HG03175 (cell line): Measurements from ENCODE around the gene TRIO.

Source experiments
- ATAC-seq: cut with Tn5 transposase; IDR thresholded peaks from one replicate; pipeline ENCODE4 v1.9.1; 2021; ENCODE audit warnings: mild to moderate bottlenecking, moderate library complexity; ENCODE audit not compliant: unreplicated experiment

Gene TRIO

DNA sequence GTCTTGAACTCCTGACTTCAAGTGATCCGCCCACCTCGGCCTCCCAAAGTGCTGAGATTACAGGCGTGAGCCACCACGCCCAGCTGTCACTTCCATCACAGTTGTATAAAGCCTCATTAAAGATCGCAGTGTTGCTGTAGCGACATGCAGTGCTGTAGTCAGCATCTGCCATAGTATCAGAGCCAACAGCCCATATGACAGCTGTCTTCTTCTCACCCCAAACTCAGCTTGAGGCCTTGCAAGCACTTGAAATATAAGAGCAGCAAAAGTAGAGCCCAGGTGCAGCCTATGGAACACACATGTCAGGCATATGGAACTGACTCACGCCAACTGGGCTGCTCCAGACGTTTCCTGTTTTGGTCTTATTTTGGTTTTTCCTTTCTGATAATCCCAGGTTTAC lies 167.8 kb downstream of the TRIO start:
- ATAC-seq: no peak

GRCh38 chr5:14313986-14314690 lies 171.0 kb downstream of the TRIO start:
- no peak for ATAC-seq

GRCh38 chr5:14316471-14316870 lies 173.3 kb downstream of the TRIO start:
- no peak for ATAC-seq

DNA sequence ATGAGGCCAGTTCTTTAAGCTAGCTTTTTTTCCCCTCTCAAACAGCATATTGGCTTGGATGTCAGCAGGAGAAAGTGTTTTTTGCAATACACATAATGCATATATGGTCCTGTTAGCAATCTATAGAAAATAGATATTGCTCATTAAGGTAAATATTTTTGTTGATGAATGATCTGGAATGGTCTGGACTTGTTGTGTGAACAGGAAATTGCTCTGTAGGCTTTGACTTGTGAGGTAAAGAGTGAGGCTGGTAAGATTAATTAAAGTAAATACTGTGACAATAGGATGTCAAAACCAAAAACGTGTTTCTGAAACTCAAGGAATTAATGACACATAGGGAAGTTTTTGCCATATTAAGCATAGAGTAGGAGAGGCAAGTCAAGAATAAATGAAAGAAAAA lies 176.0 kb downstream of the TRIO start:
- no peak for ATAC-seq

DNA sequence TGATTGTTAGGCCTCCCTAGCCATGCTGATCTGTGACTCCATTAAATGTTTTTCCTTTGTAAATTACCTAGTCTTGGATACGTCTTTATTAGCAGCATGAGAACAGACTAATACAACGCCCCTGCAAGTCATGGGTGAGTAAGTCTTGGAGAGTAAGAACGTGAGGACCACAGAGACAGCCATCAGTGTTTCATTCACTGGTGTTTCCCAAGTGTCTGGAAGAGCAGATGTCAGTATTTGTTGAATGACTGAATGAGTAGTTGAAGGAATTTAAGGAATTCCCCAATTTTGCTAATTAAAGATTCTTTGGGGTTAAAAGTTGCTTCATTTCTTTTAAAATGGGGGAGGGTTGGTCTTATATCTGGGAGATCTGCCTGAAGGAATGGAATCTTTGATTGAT lies 178.8 kb downstream of the TRIO start:
- ATAC-seq: no peak

DNA sequence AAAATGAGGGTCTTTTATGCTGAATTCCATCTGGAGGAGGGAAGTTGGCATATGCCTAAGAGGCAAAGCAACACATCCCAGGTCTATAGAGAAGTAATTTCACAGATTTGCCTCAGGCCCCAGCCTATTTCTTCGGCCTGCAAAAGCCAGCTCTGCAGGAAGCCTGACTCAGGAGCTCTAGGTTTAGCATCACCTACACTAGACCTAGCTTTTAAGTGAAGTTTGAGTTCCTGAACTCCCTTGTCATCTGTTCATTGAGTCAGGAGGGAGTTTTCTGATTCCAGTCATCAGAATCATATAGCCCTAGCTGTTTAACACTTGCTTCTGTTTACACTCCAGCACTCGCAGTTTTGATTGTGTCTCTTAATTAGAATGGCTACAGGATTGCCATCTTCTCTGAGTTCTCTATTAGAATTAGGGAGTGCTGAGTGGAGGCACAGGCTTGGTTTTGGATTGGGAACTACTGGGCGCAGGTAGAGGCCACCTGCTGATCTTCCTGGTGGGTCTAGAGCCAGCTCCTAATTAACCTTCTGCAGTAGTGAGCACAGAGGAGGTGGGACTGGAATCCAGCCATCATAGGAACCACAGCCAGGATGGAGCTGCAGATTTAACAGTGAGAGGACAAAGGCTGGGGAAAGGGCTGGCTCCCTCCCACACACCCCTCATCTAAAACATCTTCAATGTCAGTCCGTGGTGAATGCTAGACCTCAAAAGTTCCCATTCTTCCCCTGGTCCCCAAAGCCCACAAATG lies 179.5 kb downstream of the TRIO start:
- no peak for ATAC-seq

- no peak for ATAC-seq
These were observed 180.3 kb downstream of the TRIO start for GRCh38 chr5:14323466-14323865.

DNA sequence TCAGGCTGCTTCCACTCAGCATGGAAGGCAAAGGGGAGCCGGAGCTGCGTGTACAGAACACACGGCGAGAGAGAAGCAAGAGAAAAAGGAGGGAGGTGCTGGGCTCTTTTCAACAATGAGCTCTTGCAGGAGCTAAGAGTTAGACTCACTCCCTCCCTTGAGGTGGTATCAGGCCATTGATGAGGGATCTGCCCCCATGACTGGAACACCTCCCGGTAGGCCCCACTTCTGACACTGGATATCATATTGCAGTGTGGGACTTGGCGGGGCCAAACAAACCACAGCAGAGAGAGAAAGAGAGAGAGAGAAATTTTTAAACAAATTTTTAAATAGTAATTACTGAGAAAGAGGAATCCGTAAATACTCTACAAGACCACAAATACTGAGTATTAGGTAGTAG lies 182.2 kb downstream of the TRIO start:
- ATAC-seq: no peak

GRCh38 chr5:14326035-14326903 lies 183.1 kb downstream of the TRIO start:
- no peak for ATAC-seq

DNA sequence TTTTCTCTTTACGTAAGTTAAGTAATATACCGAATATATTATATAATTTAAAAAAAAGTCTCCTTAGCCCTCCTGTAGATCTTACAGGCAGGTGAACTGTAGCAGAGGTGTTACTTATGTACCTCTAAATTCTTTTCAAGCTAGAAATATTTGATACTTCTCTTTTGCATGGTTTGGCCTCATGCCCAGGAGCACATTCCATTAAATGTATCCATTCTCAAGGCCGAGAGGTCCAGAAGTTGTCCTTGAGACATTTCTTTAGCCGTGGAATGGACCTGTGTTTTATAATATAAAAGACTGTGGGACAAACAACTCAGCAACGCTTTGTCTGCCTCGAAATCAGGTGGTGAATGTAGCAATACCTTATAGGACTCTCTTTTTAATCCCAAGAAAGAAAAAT lies 184.5 kb downstream of the TRIO start:
- no peak for ATAC-seq

DNA sequence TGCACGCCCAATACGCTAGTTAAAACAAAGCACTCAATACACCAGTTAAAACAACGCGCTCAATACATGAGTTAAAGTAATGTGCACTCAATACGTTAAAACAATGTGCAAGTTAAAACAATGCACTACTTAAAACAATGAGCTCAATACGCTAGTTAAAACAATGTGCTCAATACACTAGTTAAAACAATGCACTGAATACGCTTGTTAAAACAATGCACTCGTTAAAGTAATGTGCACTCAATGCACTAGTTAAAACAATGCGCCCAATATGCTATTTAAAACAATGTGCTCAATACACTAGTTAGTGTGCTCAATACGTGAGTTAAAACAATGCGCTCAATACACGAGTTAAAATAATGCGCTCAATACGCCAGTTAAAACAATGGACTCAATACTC lies 185.0 kb downstream of the TRIO start:
- ATAC-seq: no peak

- no peak for ATAC-seq
These were observed 187.1 kb downstream of the TRIO start for GRCh38 chr5:14330291-14330690.

DNA sequence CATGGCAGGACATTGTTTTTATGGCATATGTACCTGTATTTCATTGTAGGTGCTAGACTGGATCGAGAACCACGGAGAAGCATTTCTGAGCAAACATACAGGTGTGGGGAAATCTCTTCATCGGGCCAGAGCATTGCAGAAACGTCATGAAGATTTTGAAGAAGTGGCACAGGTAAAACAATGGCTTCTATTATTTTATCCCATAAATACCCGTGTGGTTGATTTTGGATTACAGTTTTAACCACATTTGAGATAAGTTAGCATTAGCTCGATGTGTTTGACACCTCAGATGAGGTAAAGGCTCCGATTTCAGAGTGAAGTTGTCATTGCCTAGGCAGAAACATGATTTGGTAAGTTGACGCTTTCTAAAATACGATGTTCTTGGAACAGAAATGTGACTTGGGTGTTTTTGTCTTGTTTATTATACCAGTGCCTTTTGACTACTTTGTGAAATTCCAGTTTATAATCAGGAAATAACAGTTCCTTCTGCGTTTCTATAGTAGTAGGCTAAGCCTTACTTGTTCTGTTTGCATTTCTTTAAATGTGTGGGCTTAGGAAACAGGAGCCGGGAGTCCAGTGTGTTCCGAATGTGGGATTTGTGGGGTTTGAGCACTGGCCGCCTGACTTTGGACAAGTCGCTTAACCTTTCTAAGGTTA lies 187.7 kb downstream of the TRIO start:
- ATAC-seq: no peak

DNA sequence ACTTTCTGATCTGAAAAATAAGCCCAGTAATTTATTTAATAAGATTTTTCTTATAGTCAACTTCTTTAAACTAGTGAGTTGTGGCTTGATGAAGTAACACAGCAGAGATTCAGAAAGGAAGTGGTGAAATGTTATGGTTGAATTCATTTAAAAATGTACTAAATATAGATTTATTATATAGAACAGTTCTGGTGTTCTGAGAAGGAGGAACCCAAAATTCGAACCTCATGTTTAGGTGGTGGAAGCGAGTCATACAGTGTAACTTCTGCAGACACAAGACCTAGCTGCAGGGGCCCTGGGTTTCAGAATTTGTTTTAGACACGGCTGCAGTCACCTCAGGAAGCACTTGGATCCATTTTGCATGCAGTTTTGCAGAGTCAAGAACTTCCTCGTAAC lies 188.2 kb downstream of the TRIO start:
- peak; percentile 74 for ATAC-seq

GRCh38 chr5:14332038-14332631 lies 189.0 kb downstream of the TRIO start:
- no peak for ATAC-seq

GRCh38 chr5:14332746-14333145 lies 189.6 kb downstream of the TRIO start:
- ATAC-seq: no peak

GRCh38 chr5:14337593-14337992 lies 194.5 kb downstream of the TRIO start:
- ATAC-seq: no peak

DNA sequence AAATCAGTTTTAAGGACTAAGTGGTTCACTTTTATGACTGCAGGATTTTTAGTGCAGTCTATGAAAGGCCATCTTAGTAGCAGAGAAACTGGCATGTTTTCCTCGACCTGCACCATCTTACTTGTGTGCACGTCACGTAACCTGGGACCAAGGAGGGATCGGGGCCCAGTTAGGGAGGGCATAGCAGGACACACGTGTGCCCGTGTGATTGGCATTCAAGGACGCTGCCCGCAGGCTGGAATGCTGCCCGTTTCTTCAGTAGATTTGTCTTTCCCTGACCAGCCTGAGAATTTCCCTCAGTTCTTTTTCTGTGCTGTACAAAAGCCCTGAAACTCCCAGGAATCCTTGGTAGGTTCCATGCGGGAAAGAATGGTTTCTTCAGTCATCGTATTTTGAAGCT lies 196.3 kb downstream of the TRIO start:
- no peak for ATAC-seq

DNA sequence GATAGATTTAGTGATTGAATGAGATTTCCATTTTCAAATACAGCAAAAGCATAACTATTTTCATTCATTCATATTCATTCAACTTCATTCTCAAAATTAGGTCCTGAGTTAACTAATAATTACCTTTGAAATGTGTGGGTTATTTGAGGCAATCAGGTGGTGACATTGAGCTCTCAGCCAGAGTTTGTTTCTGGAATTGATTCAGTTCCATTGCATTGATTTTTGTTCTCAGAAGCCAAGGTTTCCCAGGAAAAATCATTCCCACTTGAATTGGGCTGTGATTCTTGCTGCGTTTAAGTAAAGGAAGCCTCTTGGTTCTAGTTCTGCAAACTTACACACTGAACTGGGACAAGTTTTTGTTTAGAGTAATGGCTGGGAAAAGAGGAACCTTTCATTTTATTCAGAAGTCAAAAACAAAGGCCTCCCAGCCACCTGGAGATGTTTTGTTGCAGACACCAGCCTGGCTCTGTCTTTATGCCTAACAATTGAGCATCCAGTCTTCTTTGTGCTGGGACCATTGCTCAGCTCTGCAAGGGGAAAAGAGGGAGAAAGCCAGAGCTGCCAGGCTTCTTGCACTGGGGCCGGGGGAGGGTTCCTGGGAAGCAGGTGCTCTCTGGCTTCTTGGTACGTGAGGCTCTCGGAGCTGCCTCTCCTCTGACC lies 198.6 kb downstream of the TRIO start:
- no peak for ATAC-seq

- ATAC-seq: peak; percentile 90
These were observed 199.2 kb downstream of the TRIO start for GRCh38 chr5:14342306-14342705.
